ENCODE results near the gene TAF10.

- TF ChIP-seq, protein P1, sequence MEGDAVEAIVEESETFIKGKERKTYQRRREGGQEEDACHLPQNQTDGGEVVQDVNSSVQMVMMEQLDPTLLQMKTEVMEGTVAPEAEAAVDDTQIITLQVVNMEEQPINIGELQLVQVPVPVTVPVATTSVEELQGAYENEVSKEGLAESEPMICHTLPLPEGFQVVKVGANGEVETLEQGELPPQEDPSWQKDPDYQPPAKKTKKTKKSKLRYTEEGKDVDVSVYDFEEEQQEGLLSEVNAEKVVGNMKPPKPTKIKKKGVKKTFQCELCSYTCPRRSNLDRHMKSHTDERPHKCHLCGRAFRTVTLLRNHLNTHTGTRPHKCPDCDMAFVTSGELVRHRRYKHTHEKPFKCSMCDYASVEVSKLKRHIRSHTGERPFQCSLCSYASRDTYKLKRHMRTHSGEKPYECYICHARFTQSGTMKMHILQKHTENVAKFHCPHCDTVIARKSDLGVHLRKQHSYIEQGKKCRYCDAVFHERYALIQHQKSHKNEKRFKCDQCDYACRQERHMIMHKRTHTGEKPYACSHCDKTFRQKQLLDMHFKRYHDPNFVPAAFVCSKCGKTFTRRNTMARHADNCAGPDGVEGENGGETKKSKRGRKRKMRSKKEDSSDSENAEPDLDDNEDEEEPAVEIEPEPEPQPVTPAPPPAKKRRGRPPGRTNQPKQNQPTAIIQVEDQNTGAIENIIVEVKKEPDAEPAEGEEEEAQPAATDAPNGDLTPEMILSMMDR (IDR thresholded peaks at IDR 0.05) = no peak
- no peak for TF ChIP-seq POLR2A (IDR thresholded peaks at IDR 0.05)
Measured at GRCh38 chr11:6632116-6633073, 20.4 kb upstream of the TAF10 start.

All from right lobe of liver (tissue), 4 donors.